Regular cardiac myocyte (primary cell): ENCODE measurements around the gene P3H4. TPM values are rescaled to one million over a fixed set of nuclear protein-coding genes. Genes with fewer than 3 reads are reported as not detected.

Source experiments
- total RNA-seq: library from RNA; depleted of rRNA; stranded (reverse); fragments of >200 nt; gene quantifications from 2 replicates; pipeline ENCODE4 v1.2.3, GENCODE V29; 2014

Gene P3H4, protein sequence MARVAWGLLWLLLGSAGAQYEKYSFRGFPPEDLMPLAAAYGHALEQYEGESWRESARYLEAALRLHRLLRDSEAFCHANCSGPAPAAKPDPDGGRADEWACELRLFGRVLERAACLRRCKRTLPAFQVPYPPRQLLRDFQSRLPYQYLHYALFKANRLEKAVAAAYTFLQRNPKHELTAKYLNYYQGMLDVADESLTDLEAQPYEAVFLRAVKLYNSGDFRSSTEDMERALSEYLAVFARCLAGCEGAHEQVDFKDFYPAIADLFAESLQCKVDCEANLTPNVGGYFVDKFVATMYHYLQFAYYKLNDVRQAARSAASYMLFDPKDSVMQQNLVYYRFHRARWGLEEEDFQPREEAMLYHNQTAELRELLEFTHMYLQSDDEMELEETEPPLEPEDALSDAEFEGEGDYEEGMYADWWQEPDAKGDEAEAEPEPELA
- total RNA-seq: 103 and 118 TPM in 2 replicates

DNA sequence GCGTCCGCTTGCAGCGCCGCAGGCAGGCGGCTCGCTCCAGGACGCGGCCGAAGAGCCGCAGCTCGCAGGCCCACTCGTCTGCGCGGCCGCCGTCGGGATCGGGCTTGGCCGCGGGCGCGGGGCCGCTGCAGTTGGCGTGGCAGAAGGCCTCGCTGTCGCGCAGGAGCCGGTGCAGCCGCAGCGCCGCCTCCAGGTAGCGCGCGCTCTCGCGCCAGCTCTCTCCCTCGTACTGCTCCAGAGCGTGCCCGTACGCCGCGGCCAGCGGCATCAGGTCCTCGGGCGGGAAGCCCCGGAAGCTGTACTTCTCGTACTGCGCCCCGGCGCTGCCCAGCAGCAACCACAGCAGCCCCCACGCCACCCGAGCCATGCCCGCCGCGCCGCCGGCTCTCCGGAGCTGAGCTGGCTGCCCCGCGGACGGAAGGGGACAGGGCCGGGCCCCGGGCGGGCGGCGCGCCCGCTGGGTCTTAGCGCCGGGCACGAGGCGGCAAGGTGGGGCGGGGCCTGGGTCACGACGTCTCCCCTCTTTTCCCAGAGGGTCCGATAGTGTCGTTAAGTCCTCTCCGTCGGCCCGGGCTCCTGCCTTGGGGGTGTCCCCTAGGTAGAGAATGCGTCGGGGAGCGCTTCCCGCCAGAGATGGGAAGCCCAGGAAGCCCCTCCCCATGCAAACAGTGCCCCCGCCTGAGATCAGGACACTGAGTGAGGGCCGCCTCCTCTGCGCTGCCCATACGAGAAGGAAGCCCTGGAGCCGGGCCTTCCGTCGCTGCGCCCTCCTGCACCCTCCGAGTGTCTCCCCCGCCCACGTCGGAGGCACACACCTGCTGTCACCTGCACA, at the start of gene P3H4:
P3H4 (minus strand) TSS at position 401 of the 832 bp plus-strand sequence; CDS start at position 367, 34 bp downstream.

DNA sequence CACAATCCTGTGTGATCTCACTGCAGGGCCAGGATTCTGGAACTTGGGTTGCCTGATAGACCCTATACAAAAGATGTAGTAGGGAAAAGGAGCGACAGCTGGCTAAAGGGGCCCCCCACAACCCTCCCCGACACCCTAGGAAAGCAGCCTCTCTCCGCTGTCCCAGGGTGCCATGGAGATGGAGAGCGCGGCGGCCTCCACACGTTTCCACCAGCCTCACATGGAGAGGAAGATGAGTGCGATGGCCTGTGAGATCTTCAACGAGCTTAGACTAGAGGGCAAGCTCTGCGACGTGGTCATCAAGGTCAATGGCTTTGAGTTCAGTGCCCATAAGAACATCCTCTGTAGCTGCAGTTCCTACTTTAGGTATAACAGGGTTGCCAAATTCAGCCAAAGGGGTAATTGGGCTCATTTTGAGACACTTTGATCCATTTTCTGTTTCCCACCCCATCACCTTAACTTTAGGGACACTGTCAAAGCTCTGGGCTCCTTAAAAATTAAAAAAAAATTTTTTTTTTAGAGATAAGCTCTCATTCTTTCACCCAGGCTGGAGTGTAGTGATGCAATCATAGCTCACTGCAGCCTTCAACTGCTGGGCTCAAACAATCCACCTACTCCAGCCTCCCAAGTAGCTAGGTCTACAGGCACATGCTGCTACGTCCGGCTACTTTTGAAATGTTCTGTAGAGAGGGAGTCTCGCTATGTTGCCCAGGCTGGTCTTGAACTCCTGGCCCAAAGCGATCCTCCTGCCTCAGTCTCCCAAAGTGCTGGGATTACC, 26.2 kb upstream of the P3H4 start, which contains the start of gene KLHL10:
KLHL10 (plus strand) TSS at position 65 of the 778 bp plus-strand sequence; CDS start at position 173, 108 bp downstream.

DNA sequence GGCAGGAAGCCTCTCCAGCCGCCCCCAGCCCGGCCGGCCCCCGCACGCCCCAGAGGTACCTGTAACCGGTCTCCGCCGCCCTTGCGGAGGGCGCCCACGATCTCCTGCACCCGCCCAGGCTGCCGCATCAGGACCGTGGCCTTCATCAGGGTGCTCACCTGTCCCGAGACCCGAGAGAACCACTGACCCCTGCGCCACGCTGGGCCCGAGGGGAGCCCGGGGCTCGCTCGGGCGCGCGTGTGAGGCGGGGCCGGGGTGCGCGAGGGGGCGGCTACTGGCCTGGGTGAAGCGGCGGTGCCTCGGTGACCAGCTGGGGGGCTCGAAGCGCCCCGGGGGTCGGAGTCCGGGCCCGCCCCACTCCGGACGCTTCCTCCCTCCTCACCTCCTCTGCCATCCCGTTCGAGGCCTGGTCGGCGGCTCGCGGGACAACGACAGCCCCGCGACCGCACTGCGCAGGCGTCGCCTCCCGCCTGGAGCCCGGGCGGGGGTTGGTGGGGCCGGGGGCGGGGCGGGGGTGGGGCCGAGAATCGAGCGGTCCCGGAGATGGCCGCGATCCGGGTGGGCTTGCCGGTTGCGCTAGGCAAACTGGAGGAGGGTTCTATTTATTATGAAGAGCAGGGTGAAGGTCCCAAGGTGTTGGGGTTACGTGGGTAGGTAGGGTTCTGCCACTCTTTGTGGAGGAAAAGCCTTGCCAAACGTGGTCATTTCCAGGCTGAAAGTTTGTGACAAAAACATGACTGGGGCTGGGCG, 24.2 kb upstream of the P3H4 start, which contains the start of gene NT5C3B:
NT5C3B (minus strand) TSS at position 433 of the 750 bp plus-strand sequence; CDS start at position 394, 39 bp downstream.

DNA sequence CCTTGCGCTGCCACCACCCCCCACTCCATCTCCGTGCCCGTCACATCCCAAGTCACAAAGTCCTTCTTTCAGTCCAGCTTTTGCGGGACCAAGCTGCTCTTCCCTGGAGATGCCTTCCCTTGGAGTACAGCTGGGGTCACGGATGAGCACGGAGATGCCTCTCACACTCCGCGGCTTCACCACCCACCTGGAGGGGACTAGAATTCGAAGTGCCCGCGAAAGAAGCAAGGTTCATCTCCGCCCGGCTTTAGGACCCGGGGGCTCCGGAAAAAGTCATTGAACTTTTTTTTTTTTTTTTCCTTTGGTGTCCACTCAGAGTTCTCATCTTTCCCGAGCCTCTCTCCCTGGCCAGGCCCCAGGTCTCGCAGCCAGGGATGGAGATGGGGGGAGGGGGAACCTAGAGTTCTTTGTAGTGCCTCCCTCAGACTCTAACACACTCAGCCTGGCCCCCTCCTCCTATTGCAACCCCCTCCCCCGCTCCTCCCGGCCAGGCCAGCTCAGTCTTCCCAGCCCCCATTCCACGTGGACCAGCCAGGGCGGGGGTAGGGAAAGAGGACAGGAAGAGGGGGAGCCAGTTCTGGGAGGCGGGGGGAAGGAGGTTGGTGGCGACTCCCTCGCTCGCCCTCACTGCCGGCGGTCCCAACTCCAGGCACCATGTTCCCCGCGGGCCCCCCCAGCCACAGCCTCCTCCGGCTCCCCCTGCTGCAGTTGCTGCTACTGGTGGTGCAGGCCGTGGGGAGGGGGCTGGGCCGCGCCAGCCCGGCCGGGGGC, 817 bp upstream of the P3H4 start, which contains the start of gene FKBP10:
FKBP10 (plus strand) TSS at position 624 of the 771 bp plus-strand sequence; CDS start at position 655, 31 bp downstream.

DNA sequence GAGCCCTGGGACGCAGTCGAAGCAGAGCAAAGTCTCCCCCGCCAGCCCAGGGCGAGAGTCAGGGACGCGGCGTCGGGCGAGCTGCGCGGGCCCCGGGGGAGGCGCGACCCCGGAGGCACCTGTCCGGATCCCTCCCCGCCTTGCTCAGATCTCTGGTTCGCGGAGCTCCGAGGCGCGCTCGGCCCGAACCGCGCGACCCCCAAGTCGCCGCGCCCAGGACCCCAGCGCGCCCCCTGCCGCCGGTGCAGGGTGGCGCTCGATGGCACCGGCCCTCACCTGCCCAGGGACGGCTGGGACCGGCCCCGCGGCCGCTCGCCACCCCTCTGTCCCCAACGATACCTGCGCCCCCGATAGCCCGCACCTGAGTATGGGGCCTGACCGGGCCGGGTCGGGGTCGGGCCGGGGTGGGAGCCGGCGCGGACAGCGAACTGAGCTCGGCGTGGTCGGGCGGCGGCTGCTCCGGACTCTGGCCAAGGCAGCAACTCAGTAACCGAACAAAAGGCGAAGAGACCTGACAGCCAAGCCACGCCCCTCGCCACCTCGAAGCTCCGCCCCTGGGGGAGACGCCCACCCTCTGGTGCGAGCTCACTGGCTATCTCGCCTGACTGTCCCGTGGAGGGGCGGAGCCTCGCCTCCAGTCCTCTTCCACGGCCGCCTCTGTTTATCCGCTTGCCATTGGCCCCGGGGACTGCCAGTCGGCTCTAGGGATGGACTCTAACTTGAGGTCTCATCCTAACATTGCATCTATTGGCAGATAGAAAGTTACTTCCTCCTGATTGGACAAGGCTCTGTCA, 25.3 kb downstream of the P3H4 start, which contains the start of gene JUP:
JUP (minus strand) TSS at position 485 of the 794 bp plus-strand sequence. CDS start 14,857 bp downstream, outside the sequence.

Other genes starting within 250 kb of the P3H4 start
- not detected in 2 replicates for gene KRT9, start 239.9 kb downstream of the P3H4 start, total RNA-seq
- 0.38 and 0.56 TPM in 2 replicates for gene KRT14, start 225.1 kb downstream of the P3H4 start, total RNA-seq
- gene KRT16, start 199.2 kb downstream of the P3H4 start, total RNA-seq: under 0.01 and 0.28 TPM in 2 replicates
- gene KRT17, start 187.4 kb downstream of the P3H4 start, total RNA-seq: 1.9 and 7.0 TPM in 2 replicates
- 69.6 and 107 TPM in 2 replicates for gene EIF1, start 123.1 kb downstream of the P3H4 start, total RNA-seq
- gene GAST, start 99.6 kb downstream of the P3H4 start, total RNA-seq: not detected in 2 replicates
- under 0.01 TPM in 2 replicates for gene HAP1, start 77.3 kb downstream of the P3H4 start, total RNA-seq
- 10.5 and 14.1 TPM in 2 replicates for gene JUP, start 25.2 kb downstream of the P3H4 start, total RNA-seq
- gene FKBP10, start 1.1 kb upstream of the P3H4 start, total RNA-seq: 229 and 408 TPM in 2 replicates
- gene NT5C3B, start 24.3 kb upstream of the P3H4 start, total RNA-seq: 57.5 and 69.2 TPM in 2 replicates
- under 0.01 and 0.28 TPM in 2 replicates for gene KLHL10, start 25.9 kb upstream of the P3H4 start, total RNA-seq
- 31.3 and 47.0 TPM in 2 replicates for gene KLHL11, start 53.5 kb upstream of the P3H4 start, total RNA-seq
- gene ACLY, start 107.0 kb upstream of the P3H4 start, total RNA-seq: 184 and 301 TPM in 2 replicates
- 0.56 and 0.58 TPM in 2 replicates for gene ODAD4, start 118.7 kb upstream of the P3H4 start, total RNA-seq
- 25.4 and 68.6 TPM in 2 replicates for gene CNP, start 154.8 kb upstream of the P3H4 start, total RNA-seq
- gene DNAJC7, start 205.5 kb upstream of the P3H4 start, total RNA-seq: 53.3 and 89.9 TPM in 2 replicates
- gene NKIRAS2, start 208.1 kb upstream of the P3H4 start, total RNA-seq: 27.1 and 42.4 TPM in 2 replicates
- gene C17orf113, start 238.7 kb upstream of the P3H4 start, total RNA-seq: under 0.01 and 0.28 TPM in 2 replicates